Esophagus muscularis mucosa (tissue), 3 donors: ENCODE measurements around the gene MST1R.

ENCODE experiments used
- POLR2A ChIP-seq: fragments of 450-650 bp; IDR thresholded peaks from one replicate; pipeline ENCODE4 v1.6.1; 2017; ENCODE audit warnings: antibody characterized with exemption, moderate library complexity, mild to moderate bottlenecking, low read depth
- POLR2AphosphoS5 ChIP-seq, 2 donors: sonication (generic); formaldehyde crosslinking; IDR thresholded peaks; one replicate each; pipeline ENCODE4 v1.6.1; 2017; ENCODE audit warnings: antibody characterized with exemption in 2 of 2
- TF ChIP-seq, protein P1 (sequence below), 3 experiments: fragments of 200-600 bp in 2 of 3; fragments of 450-650 bp in 1 of 3; sonication (generic) in 2 of 3; IDR thresholded peaks; one replicate each; pipeline ENCODE4 v1.5.1; 2017 to 2019; ENCODE audit warnings: antibody characterized with exemption in 3 of 3, mild to moderate bottlenecking in 2 of 3, moderate library complexity in 1 of 3

DNA sequence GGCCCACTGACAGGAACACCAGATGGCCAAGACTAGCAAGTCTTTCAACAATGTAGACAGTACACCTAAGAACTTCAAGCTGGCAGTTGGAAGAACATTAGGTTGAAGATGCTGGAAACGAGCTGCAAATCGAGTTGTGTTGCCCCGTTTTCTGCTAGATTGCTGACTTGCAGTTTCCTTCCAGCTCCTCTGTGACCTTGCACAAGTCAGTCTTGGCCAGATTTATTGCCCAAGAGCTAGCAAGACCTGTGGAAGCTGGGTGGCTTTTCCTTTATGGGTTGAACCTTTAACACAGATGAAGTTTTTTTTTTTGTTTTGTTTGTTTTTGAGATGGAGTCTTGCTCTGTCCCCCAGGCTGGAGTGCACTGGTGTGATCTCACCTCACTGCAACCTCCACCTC, 33.4 kb upstream of the MST1R start:
- TF ChIP-seq POLR2A: no peak
- TF ChIP-seq, protein P1, sequence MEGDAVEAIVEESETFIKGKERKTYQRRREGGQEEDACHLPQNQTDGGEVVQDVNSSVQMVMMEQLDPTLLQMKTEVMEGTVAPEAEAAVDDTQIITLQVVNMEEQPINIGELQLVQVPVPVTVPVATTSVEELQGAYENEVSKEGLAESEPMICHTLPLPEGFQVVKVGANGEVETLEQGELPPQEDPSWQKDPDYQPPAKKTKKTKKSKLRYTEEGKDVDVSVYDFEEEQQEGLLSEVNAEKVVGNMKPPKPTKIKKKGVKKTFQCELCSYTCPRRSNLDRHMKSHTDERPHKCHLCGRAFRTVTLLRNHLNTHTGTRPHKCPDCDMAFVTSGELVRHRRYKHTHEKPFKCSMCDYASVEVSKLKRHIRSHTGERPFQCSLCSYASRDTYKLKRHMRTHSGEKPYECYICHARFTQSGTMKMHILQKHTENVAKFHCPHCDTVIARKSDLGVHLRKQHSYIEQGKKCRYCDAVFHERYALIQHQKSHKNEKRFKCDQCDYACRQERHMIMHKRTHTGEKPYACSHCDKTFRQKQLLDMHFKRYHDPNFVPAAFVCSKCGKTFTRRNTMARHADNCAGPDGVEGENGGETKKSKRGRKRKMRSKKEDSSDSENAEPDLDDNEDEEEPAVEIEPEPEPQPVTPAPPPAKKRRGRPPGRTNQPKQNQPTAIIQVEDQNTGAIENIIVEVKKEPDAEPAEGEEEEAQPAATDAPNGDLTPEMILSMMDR (IDR thresholded peaks at IDR 0.05): no peak
- TF ChIP-seq POLR2AphosphoS5 (IDR thresholded peaks at IDR 0.05): no peak
